PC-9 (cell line): ENCODE results near the gene ZDHHC11. TPM values are rescaled to one million over a fixed set of nuclear protein-coding genes. Genes with fewer than 3 reads are reported as not detected.

Experiments
- BruUV-seq: library from RNA; stranded (reverse); fragments of 400-500 nt; replicated peaks from 2 replicates; lab custom pipeline; 2021; lab: Mats Ljungman, UMichigan
- CTCF ChIA-PET: fragments of 300-600 bp; sonication (Branson Sonifier 250); formaldehyde crosslinking; loops from one replicate; lab custom pipeline; 2022; ENCODE audit warnings: antibody characterized with exemption; lab: Charles Lee
- POLR2A ChIA-PET: fragments of 300-600 bp; sonication (Branson Sonifier 250); formaldehyde crosslinking; loops from one replicate; lab custom pipeline; 2022; ENCODE audit warnings: antibody characterized with exemption; ENCODE audit not compliant: unreplicated experiment; lab: Charles Lee
- DNase-seq, 2 experiments: peaks; one replicate each; pipeline versions ENCODE4 v3.0.0 to v3.0.0-alpha.2; 2015 to 2022; ENCODE audit warnings: mixed read lengths in 1 of 2
- H2AFZ ChIP-seq: fragments of 200-600 bp; sonication (generic); 2 replicates; pipeline ENCODE4 v1.8.1; 2017; ENCODE audit warnings: antibody characterized with exemption
- H3F3A ChIP-seq: fragments of 200-600 bp; sonication (generic); 2 replicates; pipeline ENCODE4 v1.8.1; 2017; ENCODE audit warnings: antibody characterized with exemption, mild to moderate bottlenecking, low read depth; ENCODE audit not compliant: insufficient read depth
- H3K27ac ChIP-seq: fragments of 200-600 bp; sonication (generic); 2 replicates; pipeline ENCODE4 v1.6.1; 2016; ENCODE audit warnings: mixed run types
- H3K27me3 ChIP-seq: fragments of 200-600 bp; sonication (generic); 2 replicates; pipeline ENCODE4 v1.6.1; 2016; ENCODE audit warnings: low read depth, mixed run types; ENCODE audit not compliant: insufficient read depth
- H3K36me3 ChIP-seq: fragments of 200-600 bp; sonication (generic); 2 replicates; pipeline ENCODE4 v1.6.1; 2016; ENCODE audit warnings: low read depth, mixed run types
- H3K4me1 ChIP-seq: fragments of 200-600 bp; sonication (generic); replicated peaks from 2 replicates; pipeline ENCODE4 v1.6.1; 2016; ENCODE audit warnings: mixed run types; ENCODE audit not compliant: insufficient read depth
- H3K4me2 ChIP-seq: fragments of 200-600 bp; sonication (generic); 2 replicates; pipeline ENCODE4 v1.6.1; 2017; ENCODE audit warnings: mixed run types
- H3K4me3 ChIP-seq: fragments of 200-600 bp; sonication (generic); 2 replicates; pipeline ENCODE4 v1.6.1; 2016; ENCODE audit warnings: mixed run types
- H3K79me2 ChIP-seq: fragments of 200-600 bp; sonication (generic); 2 replicates; pipeline ENCODE4 v1.6.1; 2017; ENCODE audit warnings: low read depth, mixed run types
- H3K9me2 ChIP-seq: fragments of 200-600 bp; sonication (generic); 2 replicates; pipeline ENCODE4 v1.8.1; 2017; ENCODE audit warnings: mild to moderate bottlenecking; ENCODE audit not compliant: insufficient read depth
- H3K9me3 ChIP-seq: fragments of 200-600 bp; sonication (generic); 2 replicates; pipeline ENCODE4 v1.8.1; 2016; ENCODE audit warnings: low read depth; ENCODE audit not compliant: insufficient read depth
- H4K20me1 ChIP-seq: fragments of 200-600 bp; sonication (generic); 2 replicates; pipeline ENCODE4 v1.8.1; 2017; ENCODE audit not compliant: insufficient read depth
- CTCF ChIP-seq: fragments of 200-600 bp; sonication (generic); conservative IDR thresholded peaks from 2 replicates; pipeline ENCODE4 v1.6.1; 2017; ENCODE audit warnings: mixed run types, antibody characterized with exemption, mild to moderate bottlenecking, moderate library complexity
- EZH2 ChIP-seq: fragments of 200-600 bp; sonication (generic); IDR thresholded peaks from 2 replicates; pipeline ENCODE4 v1.8.0; 2017; ENCODE audit warnings: antibody characterized with exemption, low read depth
- intact Hi-C: fragments of 100-400 bp; cut with micrococcal nuclease; formaldehyde crosslinking; loops from one replicate; pipeline ENCODE4 v1.10.0; 2022; ENCODE audit not compliant: unreplicated experiment
- total RNA-seq: library from RNA; stranded (reverse); gene quantifications from 2 replicates; pipeline ENCODE4 v1.2.3, GENCODE V29; 2021

Gene ZDHHC11
- total RNA-seq, 1 experiment from 2014 or later: 13.1 TPM

DNA sequence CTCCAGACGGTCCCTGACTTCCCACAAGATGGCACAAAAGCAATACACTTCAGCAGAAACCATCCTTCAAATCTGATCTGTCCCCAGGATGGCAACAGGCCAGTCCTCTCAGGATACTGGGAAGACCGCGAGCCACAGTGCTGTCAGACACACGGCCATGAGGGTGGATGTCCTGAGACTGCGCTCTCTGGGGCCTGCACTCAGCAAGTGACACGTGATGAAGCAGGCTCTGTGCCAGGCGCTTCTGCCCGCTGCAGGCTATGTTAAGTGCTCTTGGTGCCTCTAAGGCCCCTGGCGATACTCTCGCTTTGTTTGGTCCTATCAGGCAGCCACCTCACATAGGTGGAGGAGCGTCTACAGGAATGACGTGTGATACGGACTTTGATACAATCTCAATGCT, 34.7 kb upstream of the ZDHHC11 start:
- POLR2A ChIA-PET: no interaction called here
- no peak for DNase-seq
- Histone ChIP-seq H3K79me2 (peaks cover 57% of the 10 kb centered on the region), H3K4me2 (no peak overlapping the region), H3K27me3 (no peaks in the 10 kb centered on the region), H3K4me3 (no peak overlapping the region), H4K20me1 (peaks cover 42% of the 10 kb centered on the region), H3K9me2 (no peaks in the 10 kb centered on the region), H3K27ac (no peak overlapping the region), H2AFZ (no peak overlapping the region), H3K9me3 (no peaks in the 10 kb centered on the region), H3F3A (no peaks in the 10 kb centered on the region; the same call in 1 of the 2 replicates), H3K36me3 (peaks cover 88% of the 10 kb centered on the region), H3K4me1 (no peaks in the 10 kb centered on the region)
- BruUV-seq: no TSS peak
- intact Hi-C loops: no loop called here
- CTCF ChIA-PET: no interaction called here
- no peak for TF ChIP-seq EZH2

- Histone ChIP-seq H3K79me2 (peaks cover 53% of the 10 kb centered on the region), H3K36me3 (peaks cover 85% of the 10 kb centered on the region)
- intact Hi-C loops: no loop called here
These were observed 34.3 kb upstream of the ZDHHC11 start for GRCh38 chr5:885127-885442.

GRCh38 chr5:884345-885126, 33.8 kb upstream of the ZDHHC11 start:
- BruUV-seq: no TSS peak
- H3K36me3 ChIP-seq: peaks cover 81% of the 10 kb centered on the region
- H3K27me3 ChIP-seq: no peaks in the 10 kb centered on the region
- H3K4me2 ChIP-seq: no peak overlapping the region
- H3K79me2 ChIP-seq: peaks cover 48% of the 10 kb centered on the region
- intact Hi-C loops: no loop called here
- CTCF ChIA-PET: no interaction called here
- H3F3A ChIP-seq: no peaks in the 10 kb centered on the region; the same call in 1 of the 2 replicates
- peaks cover 42% of the 10 kb centered on the region for H4K20me1 ChIP-seq
- TF ChIP-seq EZH2 (no peak), CTCF (no peak)
- H3K27ac ChIP-seq: no peak overlapping the region
- no peaks in the 10 kb centered on the region for H3K4me1 ChIP-seq
- POLR2A ChIA-PET: interaction anchor here (0.6 kb wide), 1 partner anchor 266 kb away, joined by 3 read pairs; no protein-coding TSS in a partner anchor
- no peak for DNase-seq
- H3K4me3 ChIP-seq: no peak overlapping the region
- no peaks in the 10 kb centered on the region for H3K9me2 ChIP-seq
- H2AFZ ChIP-seq: no peak overlapping the region
- H3K9me3 ChIP-seq: no peaks in the 10 kb centered on the region

More at GRCh38 chr5:885127-885442, 34.3 kb upstream of the ZDHHC11 start:
- no peaks in the 10 kb centered on the region for H3K9me3 ChIP-seq
- H3K9me2 ChIP-seq: no peaks in the 10 kb centered on the region
- no peaks in the 10 kb centered on the region for H3K27me3 ChIP-seq
- H3K4me2 ChIP-seq: no peak overlapping the region
- no peak overlapping the region for H3K4me3 ChIP-seq
- no peak for TF ChIP-seq EZH2
- TF ChIP-seq CTCF: no peak
- no peaks in the 10 kb centered on the region for H3K4me1 ChIP-seq
- no peak overlapping the region for H3K27ac ChIP-seq
- peaks cover 42% of the 10 kb centered on the region for H4K20me1 ChIP-seq
- no TSS peak for BruUV-seq
- POLR2A ChIA-PET: no interaction called here
- H2AFZ ChIP-seq: no peak overlapping the region
- no peak for DNase-seq
- H3F3A ChIP-seq: no peaks in the 10 kb centered on the region; the same call in 1 of the 2 replicates
- CTCF ChIA-PET: no interaction called here
